Neural cell (in vitro differentiated cells): ENCODE data around the gene NDUFV1.

Experiments used
- CTCF ChIP-seq: fragments of 450-650 bp; IDR thresholded peaks from 2 replicates; pipeline ENCODE4 v1.5.1; 2014; ENCODE audit warnings: antibody characterized with exemption, mild to moderate bottlenecking, moderate library complexity; ENCODE audit not compliant: poor library complexity, severe bottlenecking
- EP300 ChIP-seq: fragments of 450-650 bp; conservative IDR thresholded peaks from 2 replicates; pipeline ENCODE4 v1.6.1; 2014; ENCODE audit warnings: antibody characterized with exemption, mild to moderate bottlenecking, moderate library complexity; ENCODE audit not compliant: poor library complexity, severe bottlenecking
- EZH2 ChIP-seq: fragments of 200-600, 300-800 bp; shearing (Covaris generic), sonication (generic); IDR thresholded peaks from 2 replicates; pipeline ENCODE4 v1.6.1; 2014; ENCODE audit warnings: antibody characterized with exemption, low read length, borderline replicate concordance, mild to moderate bottlenecking; ENCODE audit not compliant: insufficient read depth, poor library complexity, severe bottlenecking
- MXI1 ChIP-seq: fragments of 450-650 bp; conservative IDR thresholded peaks from 2 replicates; pipeline ENCODE4 v1.6.1; 2014; ENCODE audit warnings: antibody characterized with exemption, mild to moderate bottlenecking; ENCODE audit not compliant: poor library complexity, severe bottlenecking
- POLR2AphosphoS5 ChIP-seq: IDR thresholded peaks from 2 replicates; pipeline ENCODE4 v1.6.1; 2012
- RAD21 ChIP-seq: fragments of 450-650 bp; conservative IDR thresholded peaks from 2 replicates; pipeline ENCODE4 v1.6.1; 2014; ENCODE audit warnings: antibody characterized with exemption, mild to moderate bottlenecking, moderate library complexity
- SMC3 ChIP-seq: fragments of 450-650 bp; conservative IDR thresholded peaks from 2 replicates; pipeline ENCODE4 v1.6.1; 2014; ENCODE audit warnings: antibody characterized with exemption, mild to moderate bottlenecking, moderate library complexity; ENCODE audit not compliant: poor library complexity
- TAF1 ChIP-seq: IDR thresholded peaks from 2 replicates; pipeline ENCODE4 v1.6.1; 2012; ENCODE audit warnings: low read depth

- TF ChIP-seq RAD21 (no peak), CTCF (no peak), POLR2AphosphoS5 (no peak), EZH2 (no peak), MXI1 (no peak), EP300 (no peak), TAF1 (no peak), SMC3 (no peak)
Observed at GRCh38 chr11:67636962-67637361, 30.2 kb downstream of the NDUFV1 start.
